GM12892 (cell line): ENCODE measurements around the gene NUDT12.

ENCODE experiments used
- POLR2A ChIP-seq: IDR thresholded peaks from 2 replicates; pipeline ENCODE4 v1.6.1; 2011; ENCODE audit warnings: low read depth, low read length, control low read depth
- POLR2AphosphoS5 ChIP-seq: IDR thresholded peaks from 2 replicates; pipeline ENCODE4 v1.6.1; 2011; ENCODE audit warnings: low read depth, low read length, control low read depth
- TAF1 ChIP-seq: IDR thresholded peaks from 2 replicates; pipeline ENCODE4 v1.6.1; 2011; ENCODE audit warnings: low read depth, mild to moderate bottlenecking, control low read depth, low read length, borderline replicate concordance

- TF ChIP-seq TAF1 (no peak), POLR2AphosphoS5 (no peak), POLR2A (no peak)
These were observed 51.6 kb downstream of the NUDT12 start for GRCh38 chr5:103510851-103511553.
